ENCODE data around the gene F10.
"Not testable (repeated sequence)": the region's sequence is repeated elsewhere in the genome, so short reads cannot be mapped to it uniquely, and the experiment has no call there.

Gene F10

DNA sequence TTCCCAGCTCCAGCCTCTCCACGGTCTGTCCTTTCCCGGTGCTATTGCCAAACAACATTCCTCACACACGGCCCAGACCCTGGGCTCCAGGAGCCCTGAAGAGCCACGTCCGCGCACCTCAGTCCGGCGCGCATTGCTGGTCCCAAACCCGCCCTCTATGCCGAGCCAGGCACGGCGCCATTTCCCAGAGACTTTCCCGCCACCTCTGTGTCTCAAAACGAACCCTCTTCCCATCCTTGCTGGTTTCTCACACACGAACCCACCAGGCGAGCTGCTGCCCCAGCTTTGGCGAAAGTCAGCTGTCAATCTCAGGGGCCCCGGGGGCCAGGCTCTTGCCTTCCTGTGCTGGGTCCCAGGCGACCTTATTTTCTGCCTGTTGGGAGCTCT is 45.0 kb upstream of the F10 start:
- TF ChIP-seq, protein P1, sequence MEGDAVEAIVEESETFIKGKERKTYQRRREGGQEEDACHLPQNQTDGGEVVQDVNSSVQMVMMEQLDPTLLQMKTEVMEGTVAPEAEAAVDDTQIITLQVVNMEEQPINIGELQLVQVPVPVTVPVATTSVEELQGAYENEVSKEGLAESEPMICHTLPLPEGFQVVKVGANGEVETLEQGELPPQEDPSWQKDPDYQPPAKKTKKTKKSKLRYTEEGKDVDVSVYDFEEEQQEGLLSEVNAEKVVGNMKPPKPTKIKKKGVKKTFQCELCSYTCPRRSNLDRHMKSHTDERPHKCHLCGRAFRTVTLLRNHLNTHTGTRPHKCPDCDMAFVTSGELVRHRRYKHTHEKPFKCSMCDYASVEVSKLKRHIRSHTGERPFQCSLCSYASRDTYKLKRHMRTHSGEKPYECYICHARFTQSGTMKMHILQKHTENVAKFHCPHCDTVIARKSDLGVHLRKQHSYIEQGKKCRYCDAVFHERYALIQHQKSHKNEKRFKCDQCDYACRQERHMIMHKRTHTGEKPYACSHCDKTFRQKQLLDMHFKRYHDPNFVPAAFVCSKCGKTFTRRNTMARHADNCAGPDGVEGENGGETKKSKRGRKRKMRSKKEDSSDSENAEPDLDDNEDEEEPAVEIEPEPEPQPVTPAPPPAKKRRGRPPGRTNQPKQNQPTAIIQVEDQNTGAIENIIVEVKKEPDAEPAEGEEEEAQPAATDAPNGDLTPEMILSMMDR (IDR thresholded peaks at IDR 0.05; ENCODE audit: low read depth, low read length, missing control alignments) = no peak
- no peak for DNase-seq (ENCODE audit: low read depth)
- H3K4me3 ChIP-seq (ENCODE audit: low read depth, low read length) = no peak overlapping the region

DNA sequence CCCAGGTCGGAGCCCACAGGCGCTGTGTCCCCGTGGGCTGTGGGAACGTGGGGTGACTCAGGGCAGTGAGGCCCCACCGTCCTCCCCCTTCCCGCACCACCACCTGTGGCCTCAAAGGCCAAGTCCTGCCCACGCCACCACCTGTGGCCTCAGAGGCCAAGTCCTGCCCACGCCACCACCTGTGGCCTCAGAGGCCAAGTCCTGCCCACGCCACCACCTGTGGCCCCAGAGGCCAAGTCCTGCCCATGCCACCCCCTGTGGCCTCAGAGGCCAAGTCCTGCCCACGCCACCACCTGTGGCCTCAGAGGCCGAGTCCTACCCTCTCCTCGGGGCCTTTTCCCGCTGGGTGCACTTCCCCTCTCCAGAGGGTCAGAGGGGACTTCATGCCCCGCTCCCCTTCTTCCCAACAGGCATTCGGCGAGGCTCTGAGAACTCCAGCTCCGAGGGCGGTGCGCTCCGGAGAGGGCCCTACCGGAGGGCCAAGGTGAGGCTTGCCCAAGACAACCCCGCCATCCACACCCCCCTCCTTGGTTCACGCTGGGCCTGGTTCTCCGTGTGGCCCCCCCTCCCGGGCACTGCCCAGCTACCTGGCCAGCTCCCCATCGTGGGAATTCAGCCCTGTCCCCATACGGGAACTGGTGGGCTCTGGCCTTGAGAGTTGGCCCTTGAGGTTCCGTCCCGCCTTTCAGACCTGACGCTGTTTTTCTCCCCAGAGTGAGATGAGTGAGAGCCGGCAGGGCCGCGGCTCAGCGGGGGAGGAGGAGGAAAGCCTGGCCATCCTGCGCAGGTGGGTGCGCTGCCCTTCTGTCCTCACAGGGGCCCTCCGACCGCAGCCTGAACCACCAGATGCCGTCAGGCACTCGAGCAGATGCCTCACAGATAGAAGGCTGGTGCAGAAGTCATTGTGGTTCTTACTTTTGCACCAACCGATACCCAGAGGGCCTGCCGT is 44.4 kb upstream of the F10 start:
- TF ChIP-seq, protein P1 (IDR thresholded peaks at IDR 0.05; ENCODE audit: low read depth, low read length, missing control alignments) = no peak
- H3K4me3 ChIP-seq (ENCODE audit: low read depth, low read length) = no peak overlapping the region
- no peak for DNase-seq (ENCODE audit: low read depth)

DNA sequence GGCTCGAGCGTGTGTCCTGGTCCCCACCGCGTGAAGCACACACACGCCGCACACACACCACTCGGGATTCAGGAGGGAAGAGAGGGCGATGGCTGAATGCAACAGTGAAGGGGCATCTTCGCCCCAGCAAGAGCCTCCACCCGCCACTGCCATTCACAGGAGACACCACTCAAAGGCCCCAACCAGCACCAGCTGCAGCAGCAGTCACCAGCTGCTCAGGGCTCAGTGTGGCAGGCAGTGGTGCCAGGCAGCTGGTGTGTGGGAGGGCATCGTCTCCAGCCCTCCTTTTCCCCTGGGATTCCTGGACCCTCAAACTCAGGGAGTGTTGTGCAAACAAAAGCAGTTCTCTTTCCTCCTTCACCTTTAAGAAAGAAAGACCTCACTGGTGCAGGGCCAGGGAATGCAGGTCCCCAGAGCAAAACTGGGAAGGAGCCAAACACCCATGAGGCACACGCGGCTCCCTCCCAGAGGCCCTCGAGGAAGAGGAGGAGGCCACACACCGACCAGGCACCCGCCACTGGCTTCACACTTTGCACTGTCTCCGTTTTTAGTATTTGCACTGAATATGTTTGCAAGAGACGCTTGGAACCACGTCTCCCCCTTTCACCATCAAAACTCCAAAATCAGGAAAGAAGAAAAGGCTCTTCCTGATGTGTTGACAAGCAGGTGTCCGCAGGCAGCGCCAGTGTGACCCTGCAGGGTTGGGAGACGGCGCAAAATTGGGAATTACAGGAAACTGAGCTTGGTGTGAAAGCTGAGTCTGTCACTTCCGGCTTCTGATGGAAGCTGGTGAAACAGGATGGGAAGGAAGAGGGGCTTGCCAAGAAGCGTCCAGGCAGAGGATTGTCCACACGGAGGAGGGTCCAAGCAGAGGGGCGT is 43.5 kb upstream of the F10 start:
- TF ChIP-seq, protein P1 (IDR thresholded peaks at IDR 0.05; ENCODE audit: low read depth, low read length, missing control alignments) = no peak
- H3K4me3 ChIP-seq (ENCODE audit: low read depth, low read length) = no peak overlapping the region
- no peak for DNase-seq (ENCODE audit: low read depth)

DNA sequence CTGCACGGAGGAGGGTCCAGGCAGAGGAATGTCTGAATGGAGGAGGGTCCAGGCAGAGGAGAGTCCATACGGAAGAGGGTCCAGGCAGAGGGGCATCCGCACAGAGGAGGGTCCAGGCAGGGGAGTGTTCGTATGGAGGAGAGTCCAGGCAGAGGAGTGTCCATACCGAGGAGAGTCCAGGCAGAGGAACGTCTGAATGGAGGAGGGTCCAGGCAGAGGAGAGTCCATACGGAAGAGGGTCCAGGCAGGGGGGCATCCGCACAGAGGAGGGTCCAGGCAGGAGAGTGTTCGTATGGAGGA is 42.9 kb upstream of the F10 start:
- not testable (repeated sequence) for DNase-seq (ENCODE audit: low read depth)

DNA sequence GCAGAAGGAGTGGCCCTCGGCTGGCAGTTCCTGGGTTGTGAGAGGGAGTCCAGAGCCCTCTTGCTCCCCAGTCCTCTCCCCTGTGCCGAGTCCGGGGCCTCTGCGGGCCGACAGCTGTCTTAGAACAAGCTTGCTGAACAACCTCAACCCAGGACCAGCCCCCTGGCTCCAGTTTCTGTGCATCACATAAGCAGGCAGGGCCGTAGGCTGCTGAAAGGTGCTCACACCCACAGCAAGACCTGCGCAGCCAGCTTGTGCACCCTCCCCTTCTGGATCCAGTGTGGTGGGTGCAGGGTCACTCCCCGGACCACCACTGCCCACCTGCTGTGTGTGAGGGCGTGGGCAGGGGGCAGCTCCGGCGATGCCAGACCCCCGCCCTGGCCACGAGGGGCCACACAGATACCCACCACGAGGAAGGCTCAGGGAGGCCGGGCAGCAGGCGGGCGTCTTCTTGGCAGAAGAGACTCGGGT is 42.2 kb upstream of the F10 start:
- no peak overlapping the region for H3K4me3 ChIP-seq (ENCODE audit: low read depth, low read length)
- TF ChIP-seq, protein P1 (IDR thresholded peaks at IDR 0.05; ENCODE audit: low read depth, low read length, missing control alignments) = no peak
- DNase-seq (ENCODE audit: low read depth) = no peak

More for the DNA sequence above, 42.9 kb upstream of the F10 start:
- H3K4me3 ChIP-seq (ENCODE audit: low read depth, low read length) = not testable (repeated sequence)

DNA sequence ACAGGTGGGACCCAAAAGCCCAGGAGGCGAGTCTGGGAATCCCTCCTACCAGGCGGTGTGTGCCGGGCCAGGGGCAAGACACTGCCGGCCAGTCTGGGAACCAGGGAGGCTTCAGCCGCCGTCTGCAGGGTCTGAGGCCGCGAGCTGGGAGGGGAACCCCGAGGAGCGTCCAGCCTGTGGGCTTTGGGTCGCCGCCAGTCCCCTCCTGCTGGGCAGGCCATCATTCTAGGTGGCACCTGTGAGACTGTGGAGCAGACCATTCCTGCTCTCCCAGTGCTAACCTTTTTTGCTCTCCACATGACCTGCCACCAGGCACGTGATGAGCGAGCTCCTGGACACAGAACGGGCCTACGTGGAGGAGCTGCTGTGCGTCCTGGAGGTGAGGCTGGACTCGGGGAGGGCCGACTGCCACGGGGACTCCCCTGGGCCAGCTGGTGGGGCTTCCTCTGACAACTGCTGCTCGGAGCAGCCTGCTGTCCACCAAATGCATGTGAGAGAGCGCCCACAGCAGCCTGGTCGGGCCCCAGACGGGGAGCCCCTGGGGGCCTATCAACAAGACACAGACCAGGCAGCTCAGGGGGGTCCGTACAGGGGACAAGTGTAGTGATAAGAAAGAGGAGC is 41.6 kb upstream of the F10 start:
- TF ChIP-seq, protein P1 (IDR thresholded peaks at IDR 0.05; ENCODE audit: low read depth, low read length, missing control alignments) = no peak
- no peak overlapping the region for H3K4me3 ChIP-seq (ENCODE audit: low read depth, low read length)
- no peak for DNase-seq (ENCODE audit: low read depth)

Measured in GM12864 (cell line).